Measurements from ENCODE around the gene GOLGA8J.

The GOLGA8J gene

DNA sequence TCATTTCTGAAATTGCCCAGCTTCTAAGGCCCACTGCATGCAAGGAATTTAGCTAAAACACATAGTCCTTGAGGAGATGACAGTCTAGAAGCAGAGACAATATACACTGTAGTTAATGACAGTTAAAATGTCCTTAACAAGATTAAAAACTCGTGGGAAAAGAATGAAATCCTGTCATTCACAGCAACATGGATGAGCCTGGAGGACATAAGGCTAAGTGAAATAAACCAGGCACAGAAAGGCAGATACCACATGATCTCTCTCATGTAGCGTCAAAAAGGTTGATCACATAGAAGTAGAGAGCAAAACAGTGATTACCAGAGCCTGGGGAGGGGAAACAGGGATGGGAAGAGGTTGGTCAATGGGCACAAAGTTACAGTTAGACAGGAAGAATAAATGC lies 36.3 kb upstream of the GOLGA8J start:
- Histone ChIP-seq H3K9me3 (ENCODE audit: control insufficient read depth, low read length) (no peaks in the 10 kb centered on the region), H3K27ac (no peak overlapping the region), H3K4me3 (ENCODE audit: low read depth, low read length) (no peak overlapping the region), H3K36me3 (ENCODE audit: control insufficient read depth, insufficient read depth, low read length) (no peaks in the 10 kb centered on the region), H3K4me2 (ENCODE audit: low read length) (no peak overlapping the region), H3K9ac (no peak overlapping the region), H3K27me3 (ENCODE audit: control insufficient read depth, insufficient read depth, low read length) (no peaks in the 10 kb centered on the region), H3K4me1 (no peaks in the 10 kb centered on the region), H2AFZ (no peak overlapping the region), H3K79me2 (no peaks in the 10 kb centered on the region)
- no peak for TF ChIP-seq CTCF (IDR thresholded peaks at IDR 0.05)

DNA sequence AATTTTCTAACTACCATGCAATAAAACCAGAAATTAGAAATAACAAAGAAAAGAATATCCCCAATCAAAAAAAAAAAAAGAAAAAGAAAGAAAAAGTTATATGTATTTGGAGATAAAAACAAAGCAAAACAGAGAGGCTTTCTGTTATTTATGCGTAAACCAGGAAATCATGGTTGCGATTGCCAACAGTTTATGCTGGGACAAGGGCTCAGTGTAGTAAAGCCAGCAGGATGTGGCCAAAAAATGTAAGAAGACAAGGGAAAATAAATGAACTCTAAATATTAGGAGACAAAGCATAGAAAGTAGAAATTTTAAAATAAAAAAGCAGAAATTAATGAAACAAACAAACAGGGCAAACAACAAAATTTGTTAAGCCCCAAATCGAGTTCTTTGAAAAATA lies 27.2 kb upstream of the GOLGA8J start:
- Histone ChIP-seq H3K9ac (no peak overlapping the region), H3K36me3 (ENCODE audit: control insufficient read depth, insufficient read depth, low read length) (no peaks in the 10 kb centered on the region), H3K79me2 (no peaks in the 10 kb centered on the region), H3K27me3 (ENCODE audit: control insufficient read depth, insufficient read depth, low read length) (no peaks in the 10 kb centered on the region), H3K4me2 (ENCODE audit: low read length) (no peak overlapping the region), H3K9me3 (ENCODE audit: control insufficient read depth, low read length) (no peaks in the 10 kb centered on the region), H3K4me3 (ENCODE audit: low read depth, low read length) (no peak overlapping the region), H2AFZ (no peak overlapping the region), H3K27ac (no peak overlapping the region), H3K4me1 (no peaks in the 10 kb centered on the region)
- no peak for TF ChIP-seq CTCF (IDR thresholded peaks at IDR 0.05)

- no peaks in the 10 kb centered on the region for H3K27me3 ChIP-seq (ENCODE audit: control insufficient read depth, insufficient read depth, low read length)
- no peak overlapping the region for H3K27ac ChIP-seq
- H3K36me3 ChIP-seq (ENCODE audit: control insufficient read depth, insufficient read depth, low read length) = no peaks in the 10 kb centered on the region
- no peaks in the 10 kb centered on the region for H3K9me3 ChIP-seq (ENCODE audit: control insufficient read depth, low read length)
- H3K4me2 ChIP-seq (ENCODE audit: low read length) = no peak overlapping the region
- no peak for TF ChIP-seq CTCF (IDR thresholded peaks at IDR 0.05)
- H2AFZ ChIP-seq = no peak overlapping the region
- H3K4me3 ChIP-seq (ENCODE audit: low read depth, low read length) = no peak overlapping the region
- H3K4me1 ChIP-seq = no peaks in the 10 kb centered on the region
- H3K79me2 ChIP-seq = no peaks in the 10 kb centered on the region
- no peak overlapping the region for H3K9ac ChIP-seq
Observed at GRCh38 chr15:30056166-30056565, 26.6 kb upstream of the GOLGA8J start.

GRCh38 chr15:30059771-30060170 lies 23.0 kb upstream of the GOLGA8J start:
- TF ChIP-seq CTCF (IDR thresholded peaks at IDR 0.05) = no peak
- H3K4me1 ChIP-seq = no peaks in the 10 kb centered on the region
- H3K9me3 ChIP-seq (ENCODE audit: control insufficient read depth, low read length) = no peaks in the 10 kb centered on the region
- no peak overlapping the region for H2AFZ ChIP-seq
- H3K27me3 ChIP-seq (ENCODE audit: control insufficient read depth, insufficient read depth, low read length) = no peaks in the 10 kb centered on the region
- no peak overlapping the region for H3K9ac ChIP-seq
- H3K4me2 ChIP-seq (ENCODE audit: low read length) = no peak overlapping the region
- H3K79me2 ChIP-seq = no peaks in the 10 kb centered on the region
- no peak overlapping the region for H3K4me3 ChIP-seq (ENCODE audit: low read depth, low read length)
- H3K27ac ChIP-seq = no peak overlapping the region
- H3K36me3 ChIP-seq (ENCODE audit: control insufficient read depth, insufficient read depth, low read length) = no peaks in the 10 kb centered on the region

DNA sequence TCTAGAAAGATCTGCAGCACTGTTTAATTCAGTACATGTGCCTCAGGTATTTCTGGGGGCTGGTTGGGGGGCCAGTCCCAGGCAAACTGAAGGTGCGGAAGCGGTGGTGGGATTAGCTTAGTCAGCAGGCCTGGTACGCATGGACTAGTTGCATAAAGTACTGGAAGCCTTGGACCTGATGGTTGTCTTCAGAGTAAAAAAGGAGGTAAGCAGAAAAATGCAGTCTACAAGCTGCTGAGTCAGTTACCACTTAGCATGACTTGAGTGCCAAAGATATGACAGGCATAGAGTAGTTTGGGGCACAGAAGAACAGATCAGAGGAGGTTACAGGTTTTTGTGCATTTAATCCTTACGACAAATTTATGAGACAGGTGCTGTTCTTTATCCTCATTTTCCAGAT lies 19.9 kb upstream of the GOLGA8J start:
- no peak overlapping the region for H3K4me3 ChIP-seq (ENCODE audit: low read depth, low read length)
- H3K27ac ChIP-seq = no peak overlapping the region

More for the DNA sequence above, 19.9 kb upstream of the GOLGA8J start:
- H3K27me3 ChIP-seq (ENCODE audit: control insufficient read depth, insufficient read depth, low read length) = no peaks in the 10 kb centered on the region
- no peaks in the 10 kb centered on the region for H3K79me2 ChIP-seq
- H3K9me3 ChIP-seq (ENCODE audit: control insufficient read depth, low read length) = no peaks in the 10 kb centered on the region
- no peaks in the 10 kb centered on the region for H3K4me1 ChIP-seq
- H2AFZ ChIP-seq = no peak overlapping the region
- TF ChIP-seq CTCF (IDR thresholded peaks at IDR 0.05) = no peak
- H3K4me2 ChIP-seq (ENCODE audit: low read length) = no peak overlapping the region
- H3K9ac ChIP-seq = no peak overlapping the region
- no peaks in the 10 kb centered on the region for H3K36me3 ChIP-seq (ENCODE audit: control insufficient read depth, insufficient read depth, low read length)

Data from parathyroid adenoma (tissue), 2 donors.